Chondrocyte (in vitro differentiated cells): ENCODE results near the gene FBXO21. TPM values are rescaled to one million over a fixed set of nuclear protein-coding genes. Genes with fewer than 3 reads are reported as not detected.

Source experiments
- DNase-seq: peaks from one replicate; pipeline ENCODE4 v3.0.0; 2021; ENCODE audit warnings: mixed read lengths, low spot score
- H3K27ac Mint-ChIP-seq: one replicate; pipeline ENCODE4 v1.8.0; 2021; ENCODE audit warnings: mild to moderate bottlenecking, moderate library complexity, mixed read lengths; ENCODE audit not compliant: unreplicated experiment
- H3K27me3 Mint-ChIP-seq: 2 replicates; pipeline ENCODE4 v1.8.0; 2021; ENCODE audit warnings: low read depth, mixed read lengths
- H3K36me3 Mint-ChIP-seq: 2 replicates; pipeline ENCODE4 v1.8.0; 2021; ENCODE audit warnings: low read depth, mixed read lengths
- H3K4me1 Mint-ChIP-seq: 2 replicates; pipeline ENCODE4 v1.8.0; 2021; ENCODE audit warnings: low read depth, mild to moderate bottlenecking, mixed read lengths
- H3K4me3 Mint-ChIP-seq: one replicate; pipeline ENCODE4 v1.8.0; 2021; ENCODE audit warnings: mild to moderate bottlenecking, moderate library complexity, mixed read lengths; ENCODE audit not compliant: unreplicated experiment
- H3K9me3 Mint-ChIP-seq: 2 replicates; pipeline ENCODE4 v1.8.0; 2021; ENCODE audit warnings: low read depth, mixed read lengths
- total RNA-seq: library from RNA; stranded (reverse); gene quantifications from 3 replicates; pipeline ENCODE4 v1.2.1, GENCODE V29; 2021
- TF ChIP-seq, protein P1 (sequence below): fragments of 200-600 bp; sonication (generic); IDR thresholded peaks from 2 replicates; pipeline ENCODE4 v1.5.0; 2021; ENCODE audit warnings: antibody characterized with exemption, mild to moderate bottlenecking, moderate library complexity

Gene FBXO21
- total RNA-seq, 1 donor from 2014 or later: 29.3 TPM

GRCh38 chr12:117125767-117126166, 64.5 kb downstream of the FBXO21 start:
- Mint-ChIP-seq H3K4me3 (no peak overlapping the region), H3K4me1 (peaks cover 9% of the 10 kb centered on the region), H3K27ac (no peak overlapping the region), H3K27me3 (no peaks in the 10 kb centered on the region), H3K9me3 (peaks cover 6% of the 10 kb centered on the region), H3K36me3 (no peaks in the 10 kb centered on the region)
- TF ChIP-seq, protein P1, sequence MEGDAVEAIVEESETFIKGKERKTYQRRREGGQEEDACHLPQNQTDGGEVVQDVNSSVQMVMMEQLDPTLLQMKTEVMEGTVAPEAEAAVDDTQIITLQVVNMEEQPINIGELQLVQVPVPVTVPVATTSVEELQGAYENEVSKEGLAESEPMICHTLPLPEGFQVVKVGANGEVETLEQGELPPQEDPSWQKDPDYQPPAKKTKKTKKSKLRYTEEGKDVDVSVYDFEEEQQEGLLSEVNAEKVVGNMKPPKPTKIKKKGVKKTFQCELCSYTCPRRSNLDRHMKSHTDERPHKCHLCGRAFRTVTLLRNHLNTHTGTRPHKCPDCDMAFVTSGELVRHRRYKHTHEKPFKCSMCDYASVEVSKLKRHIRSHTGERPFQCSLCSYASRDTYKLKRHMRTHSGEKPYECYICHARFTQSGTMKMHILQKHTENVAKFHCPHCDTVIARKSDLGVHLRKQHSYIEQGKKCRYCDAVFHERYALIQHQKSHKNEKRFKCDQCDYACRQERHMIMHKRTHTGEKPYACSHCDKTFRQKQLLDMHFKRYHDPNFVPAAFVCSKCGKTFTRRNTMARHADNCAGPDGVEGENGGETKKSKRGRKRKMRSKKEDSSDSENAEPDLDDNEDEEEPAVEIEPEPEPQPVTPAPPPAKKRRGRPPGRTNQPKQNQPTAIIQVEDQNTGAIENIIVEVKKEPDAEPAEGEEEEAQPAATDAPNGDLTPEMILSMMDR: no peak
- DNase-seq: no peak

DNA sequence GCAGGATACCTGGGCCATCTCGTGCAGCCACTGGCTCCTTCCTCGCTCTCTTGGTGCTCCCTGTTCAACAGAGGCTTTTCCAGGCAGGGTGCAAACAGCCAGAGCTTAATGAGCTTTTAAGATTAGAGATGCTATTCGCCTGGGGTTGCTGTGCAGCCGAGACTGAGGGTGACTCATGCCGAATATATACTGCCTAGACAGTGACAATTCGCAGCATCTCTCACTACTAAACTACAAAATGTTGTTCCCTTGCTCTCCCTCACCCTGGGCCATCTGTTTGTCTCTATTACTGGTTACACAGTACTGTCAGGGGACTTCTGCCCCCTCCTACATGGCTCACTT, 65.0 kb downstream of the FBXO21 start:
- DNase-seq: peak; percentile 34
- Mint-ChIP-seq H3K4me1 (peaks cover 9% of the 10 kb centered on the region), H3K36me3 (no peaks in the 10 kb centered on the region), H3K27ac (no peak overlapping the region), H3K9me3 (peaks cover 6% of the 10 kb centered on the region), H3K27me3 (no peaks in the 10 kb centered on the region), H3K4me3 (no peak overlapping the region)
- TF ChIP-seq, protein P1: no peak

DNA sequence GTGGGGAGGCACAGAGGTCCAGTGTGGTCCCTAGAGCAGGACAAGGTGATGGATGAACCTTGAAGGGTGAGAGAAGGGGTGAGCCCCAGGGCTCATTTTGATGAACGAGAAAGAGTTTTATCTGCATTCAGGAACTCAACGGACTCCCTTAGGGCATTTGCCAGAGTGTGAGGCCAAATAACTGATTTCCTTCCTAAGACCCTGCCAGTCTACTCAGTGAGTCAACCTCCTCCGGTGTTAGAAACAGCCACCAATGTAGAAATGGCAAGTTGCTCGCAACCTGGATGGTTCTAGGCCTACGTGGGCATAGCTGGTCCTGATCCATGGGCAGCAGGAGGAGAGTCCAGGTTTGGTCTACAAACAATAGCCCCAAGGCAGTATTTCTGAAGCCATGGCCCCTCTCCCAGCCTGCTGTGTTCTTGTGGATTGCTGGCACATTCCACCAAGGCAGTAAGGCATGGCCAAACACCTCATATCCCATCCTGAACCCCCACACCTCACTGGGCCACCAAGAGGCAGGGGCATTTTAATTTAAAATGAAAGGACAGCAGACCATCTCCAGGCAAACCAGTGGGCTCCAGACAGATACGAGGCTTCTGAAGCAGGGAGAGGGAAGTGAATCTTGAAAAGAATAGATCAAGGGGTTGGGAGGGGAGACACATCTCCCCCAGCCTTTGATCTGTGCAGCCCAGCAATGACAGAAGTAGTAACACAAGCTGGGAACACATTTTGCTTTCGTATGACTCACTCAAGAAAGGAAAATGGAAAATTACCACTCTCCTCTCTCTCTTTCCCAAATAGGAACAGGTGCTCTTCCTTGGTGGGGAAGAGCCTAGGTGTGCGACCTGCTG, 65.6 kb downstream of the FBXO21 start:
- no peaks in the 10 kb centered on the region for H3K27me3 Mint-ChIP-seq
- no peak overlapping the region for H3K4me3 Mint-ChIP-seq
- H3K9me3 Mint-ChIP-seq: peaks cover 6% of the 10 kb centered on the region
- DNase-seq: peak; percentile 40
- TF ChIP-seq, protein P1: no peak
- peaks cover 9% of the 10 kb centered on the region for H3K4me1 Mint-ChIP-seq
- H3K27ac Mint-ChIP-seq: no peak overlapping the region
- H3K36me3 Mint-ChIP-seq: no peaks in the 10 kb centered on the region

- H3K4me3 Mint-ChIP-seq: no peak overlapping the region
- TF ChIP-seq, protein P1: no peak
- H3K4me1 Mint-ChIP-seq: peaks cover 18% of the 10 kb centered on the region
- DNase-seq: peak; percentile 26
- no peak overlapping the region for H3K27ac Mint-ChIP-seq
- H3K9me3 Mint-ChIP-seq: peaks cover 2% of the 10 kb centered on the region
- no peaks in the 10 kb centered on the region for H3K36me3 Mint-ChIP-seq
- no peaks in the 10 kb centered on the region for H3K27me3 Mint-ChIP-seq
Measured at GRCh38 chr12:117121441-117121840, 68.8 kb downstream of the FBXO21 start.

DNA sequence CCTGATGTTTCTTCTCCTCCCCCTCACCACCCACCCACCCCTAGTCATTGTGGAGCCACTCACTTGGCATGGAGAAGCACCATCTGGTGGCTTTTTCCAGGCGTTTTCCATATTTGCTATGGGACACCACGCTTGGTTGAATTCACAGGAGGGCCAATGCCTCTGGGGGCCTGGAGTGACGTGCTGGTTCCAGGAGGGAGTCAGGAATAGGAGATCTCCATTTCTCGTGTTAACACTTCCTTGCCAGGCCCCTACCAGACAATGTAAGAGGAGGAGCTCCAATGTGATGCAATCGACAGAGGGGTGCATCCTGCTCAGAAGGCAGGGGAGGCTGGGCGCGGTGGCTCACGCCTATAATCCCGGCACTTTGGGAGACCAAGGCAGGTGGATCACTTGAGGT, 69.5 kb downstream of the FBXO21 start:
- DNase-seq: peak; percentile 36
- H3K27me3 Mint-ChIP-seq: no peaks in the 10 kb centered on the region
- TF ChIP-seq, protein P1: no peak
- H3K36me3 Mint-ChIP-seq: no peaks in the 10 kb centered on the region
- peaks cover 18% of the 10 kb centered on the region for H3K4me1 Mint-ChIP-seq
- no peak overlapping the region for H3K4me3 Mint-ChIP-seq
- H3K27ac Mint-ChIP-seq: no peak overlapping the region
- peaks cover 2% of the 10 kb centered on the region for H3K9me3 Mint-ChIP-seq
